GM18868 (cell line): Measurements from ENCODE around the gene ABCF2.

Experiments used
- ATAC-seq: cut with Tn5 transposase; IDR thresholded peaks from one replicate; pipeline ENCODE4 v1.9.1; 2021; ENCODE audit warnings: mild to moderate bottlenecking, moderate library complexity; ENCODE audit not compliant: unreplicated experiment

Gene ABCF2

DNA sequence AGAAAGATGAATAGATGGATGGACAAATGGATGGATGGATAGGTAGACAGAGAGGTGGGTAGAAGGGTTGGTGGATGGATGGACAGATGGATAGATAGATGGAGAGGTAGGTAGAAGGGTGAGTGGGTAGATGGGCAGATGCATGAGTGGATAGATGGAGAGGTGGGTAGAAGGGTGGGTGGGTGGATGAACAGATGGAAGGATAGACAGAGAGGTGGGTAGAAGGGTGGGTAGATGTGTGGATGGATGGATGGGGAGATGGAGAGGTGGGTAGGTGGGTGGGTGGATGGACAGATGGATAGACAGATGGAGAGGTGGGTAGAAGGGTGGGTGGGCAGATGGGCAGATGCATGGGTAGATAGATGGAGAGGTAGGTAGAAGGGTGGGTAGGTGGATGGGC lies 29.1 kb downstream of the ABCF2 start:
- ATAC-seq, result no peak

DNA sequence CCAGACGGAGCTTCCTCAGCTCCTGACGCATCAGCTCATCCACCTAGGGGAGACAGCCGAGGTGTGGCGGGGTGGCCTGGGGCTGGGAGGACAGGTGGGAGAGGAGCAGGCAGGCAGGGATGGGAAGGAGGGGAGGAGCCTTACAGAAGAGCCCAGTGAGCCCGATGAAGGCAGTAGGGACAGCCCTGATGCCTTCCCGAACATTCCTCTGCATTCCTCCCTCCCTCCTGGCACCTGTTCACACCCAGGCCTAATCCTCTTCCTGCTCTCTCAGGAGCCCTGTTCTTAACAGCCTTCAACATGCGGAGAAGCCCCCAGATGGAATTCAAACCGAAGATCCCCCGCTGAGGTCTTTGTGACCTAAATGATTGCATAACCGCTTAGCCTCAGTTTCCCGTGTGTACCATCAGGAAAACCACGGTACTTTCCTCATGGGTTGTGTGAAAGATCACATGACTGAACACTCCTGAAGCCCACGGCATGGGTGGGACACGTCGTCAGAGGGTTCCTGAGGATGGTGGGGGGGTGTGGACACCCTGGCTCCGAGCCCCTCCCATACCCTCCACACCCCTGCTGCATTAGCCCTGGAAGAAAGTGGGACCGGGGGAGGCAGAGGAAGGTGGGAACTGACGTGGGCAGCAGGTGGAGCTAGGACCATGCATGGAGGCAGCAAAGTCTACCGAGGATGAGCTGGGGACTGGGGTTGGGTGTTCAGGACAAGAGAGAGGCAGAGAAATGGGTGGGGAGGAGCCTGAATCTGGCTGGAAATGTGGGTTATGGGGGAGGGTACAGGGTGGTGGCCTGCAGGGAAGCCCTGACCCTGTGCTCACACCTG lies 31.2 kb downstream of the ABCF2 start:
- no peak for ATAC-seq

DNA sequence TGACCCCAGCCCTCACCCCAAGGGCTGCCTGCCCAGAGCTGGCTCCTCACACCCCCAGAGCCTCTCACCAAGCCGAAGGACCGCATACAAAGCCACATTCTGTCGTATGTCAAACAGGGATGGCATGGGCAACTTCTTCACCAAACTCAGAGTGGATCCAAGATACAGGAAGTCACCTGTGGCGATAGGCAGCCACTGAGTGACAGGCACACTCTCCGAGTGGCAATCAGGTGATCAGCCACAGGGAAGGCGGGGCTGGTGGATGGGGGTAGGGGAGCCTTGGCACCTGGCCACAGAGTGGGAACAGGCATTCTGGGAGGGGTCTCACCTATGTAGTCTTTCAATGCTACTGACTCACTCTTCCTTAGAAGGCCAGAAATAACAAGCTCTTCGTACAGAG lies 32.8 kb downstream of the ABCF2 start:
- ATAC-seq, result no peak

DNA sequence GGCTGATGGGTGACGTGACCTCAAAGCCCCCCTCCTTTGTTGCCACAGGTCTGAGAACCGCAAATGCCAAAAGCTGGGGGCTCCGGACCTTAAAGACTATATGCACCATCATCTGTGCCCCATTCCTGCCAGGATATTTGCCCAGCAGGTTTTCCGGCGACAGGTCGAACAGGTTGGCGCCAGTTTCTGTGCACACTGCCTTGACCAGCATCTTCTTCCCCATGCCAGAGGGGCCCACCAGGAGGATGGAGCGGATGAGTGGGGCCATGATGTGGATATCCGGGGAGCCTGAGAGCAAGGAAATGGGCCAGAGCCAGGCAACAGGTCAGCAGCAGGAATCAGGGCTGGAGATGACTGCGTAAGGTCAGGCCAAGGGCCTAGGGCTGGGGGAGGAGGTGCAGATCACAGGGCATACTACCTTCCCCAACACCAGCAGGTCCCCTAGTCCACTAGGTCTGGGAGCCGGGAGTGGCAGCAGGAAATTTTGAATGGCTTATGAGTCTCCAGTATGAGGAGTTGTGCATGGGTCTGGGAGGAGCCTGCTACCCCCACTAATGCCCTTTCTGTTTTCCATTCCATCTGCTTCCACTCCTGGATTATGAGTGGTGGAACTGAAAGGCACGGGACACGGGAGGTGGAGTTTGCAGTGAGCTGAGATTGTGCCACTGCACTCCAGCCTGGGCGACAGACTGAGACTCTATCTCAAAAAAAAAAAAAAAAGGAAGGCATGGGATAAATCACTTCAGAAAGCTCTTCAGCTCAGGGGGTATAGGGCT lies 33.6 kb downstream of the ABCF2 start:
- ATAC-seq, result no peak

DNA sequence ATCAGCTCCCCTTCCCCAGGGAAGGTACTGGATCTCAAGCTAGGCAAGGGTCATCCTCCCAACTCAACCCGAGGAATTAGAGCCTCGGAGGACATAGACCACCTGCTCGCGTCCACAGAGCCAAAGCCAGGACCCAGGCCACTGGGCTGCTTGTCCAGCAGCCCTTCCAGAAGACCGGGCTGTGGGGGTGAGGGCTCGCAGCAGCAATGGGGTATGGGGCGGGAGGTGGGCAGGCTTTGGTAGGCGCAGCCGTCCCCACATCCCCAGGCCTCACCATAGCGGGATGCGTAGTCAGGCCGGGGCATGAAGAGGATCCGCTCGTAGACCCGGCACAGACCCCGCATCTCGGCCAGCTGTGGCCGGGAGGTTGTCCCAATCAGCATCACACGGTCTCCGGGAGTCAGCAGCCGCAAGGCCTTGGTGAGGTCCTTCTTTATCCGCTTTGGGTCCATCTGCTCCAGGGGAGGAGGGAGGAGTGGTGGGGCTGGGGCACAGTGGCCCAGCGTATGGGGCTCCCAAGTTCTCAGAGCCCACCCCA lies 34.9 kb downstream of the ABCF2 start:
- ATAC-seq, result no peak

DNA sequence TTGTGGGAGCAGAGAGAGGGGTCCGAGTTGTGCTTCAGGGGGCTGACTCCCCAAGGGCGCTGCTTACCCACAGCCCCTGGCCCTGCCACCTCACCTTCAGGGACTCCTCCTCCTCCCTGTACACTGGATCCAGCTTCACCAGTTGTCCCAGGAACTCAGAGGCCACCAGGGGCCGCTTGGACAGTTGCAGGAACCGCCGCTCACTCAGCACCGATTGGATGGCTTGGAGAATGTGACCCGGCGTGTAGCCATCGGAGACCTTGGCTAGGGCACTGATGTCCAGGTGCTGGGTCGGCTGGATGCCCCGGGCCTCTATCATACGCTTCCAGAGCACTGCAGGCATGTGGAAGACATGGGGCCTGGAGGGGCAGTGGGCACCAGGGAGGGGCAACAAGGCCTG lies 35.5 kb downstream of the ABCF2 start:
- no peak for ATAC-seq

DNA sequence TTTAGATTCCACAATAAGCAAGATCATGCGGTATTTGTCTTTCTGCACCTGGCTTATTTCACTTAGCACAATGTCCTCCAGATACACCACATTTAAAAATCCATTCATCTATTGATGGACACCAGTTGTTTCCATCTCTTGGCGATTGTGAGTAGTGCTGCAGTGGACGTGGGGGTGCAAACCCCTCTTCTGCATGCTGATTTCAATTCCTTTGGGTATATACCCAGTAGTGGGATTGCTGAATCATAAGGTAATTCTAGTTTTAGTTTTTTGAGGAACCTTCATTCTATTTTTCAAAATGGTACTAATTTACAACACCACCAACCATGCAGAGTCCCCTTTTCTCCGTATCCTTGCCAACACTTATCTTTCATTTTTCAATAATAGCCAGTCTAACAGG lies 38.0 kb downstream of the ABCF2 start:
- ATAC-seq, result no peak

DNA sequence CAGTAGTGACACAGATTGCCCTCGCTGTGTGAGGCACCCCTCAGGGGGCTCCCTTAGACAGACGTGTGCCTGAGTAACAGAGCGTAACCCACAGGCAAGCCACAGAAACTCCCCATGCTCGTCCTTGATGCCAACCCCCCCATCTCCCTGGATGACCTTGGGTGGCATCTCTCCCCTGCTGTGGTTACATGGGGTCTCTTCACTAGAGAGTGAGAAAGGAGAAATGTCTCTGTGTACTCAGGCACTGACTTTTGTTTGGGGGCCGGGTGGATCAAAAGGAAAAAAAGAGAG lies 38.8 kb downstream of the ABCF2 start:
- no peak for ATAC-seq

DNA sequence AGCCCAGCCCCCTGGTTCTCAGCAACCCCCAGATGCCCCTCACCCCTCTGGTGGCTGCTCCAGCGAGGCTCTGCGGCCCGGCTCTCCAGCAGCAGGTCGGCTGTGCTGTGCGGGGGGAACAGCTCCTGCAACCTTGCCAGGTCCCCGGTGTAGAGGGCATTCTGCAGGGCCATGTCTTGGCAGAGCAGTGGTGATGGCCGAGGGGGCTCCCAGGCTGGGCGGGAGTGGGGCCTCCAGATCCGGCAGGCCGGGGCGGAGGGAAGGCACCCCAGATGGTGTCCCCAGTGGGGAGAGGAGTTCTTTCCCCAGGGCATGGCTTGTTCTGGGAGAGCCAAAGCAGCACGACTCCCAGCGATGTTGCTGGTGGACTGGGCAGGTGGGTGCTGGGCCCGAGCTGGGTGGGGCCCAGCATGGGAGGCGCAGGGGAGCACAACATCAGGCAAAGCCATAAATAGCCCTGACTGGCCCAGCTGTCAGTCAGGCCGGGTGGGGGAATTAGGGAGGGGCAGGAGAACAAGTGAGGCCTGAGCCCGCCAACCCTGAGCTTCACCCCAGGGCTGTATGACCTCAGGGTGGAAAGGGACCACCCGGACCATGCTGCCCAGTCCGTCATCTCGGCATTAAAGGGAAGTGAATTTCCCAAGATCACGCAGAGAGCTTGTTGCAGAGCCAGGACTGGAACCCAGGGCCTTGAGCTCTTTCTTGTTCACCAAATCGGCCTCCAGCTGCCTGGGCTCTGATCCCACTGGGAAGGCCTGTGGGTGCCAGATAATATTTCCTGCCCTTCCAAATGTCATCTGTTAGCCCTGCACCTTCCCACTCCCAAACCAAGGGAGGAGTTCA lies 39.4 kb downstream of the ABCF2 start:
- no peak for ATAC-seq

DNA sequence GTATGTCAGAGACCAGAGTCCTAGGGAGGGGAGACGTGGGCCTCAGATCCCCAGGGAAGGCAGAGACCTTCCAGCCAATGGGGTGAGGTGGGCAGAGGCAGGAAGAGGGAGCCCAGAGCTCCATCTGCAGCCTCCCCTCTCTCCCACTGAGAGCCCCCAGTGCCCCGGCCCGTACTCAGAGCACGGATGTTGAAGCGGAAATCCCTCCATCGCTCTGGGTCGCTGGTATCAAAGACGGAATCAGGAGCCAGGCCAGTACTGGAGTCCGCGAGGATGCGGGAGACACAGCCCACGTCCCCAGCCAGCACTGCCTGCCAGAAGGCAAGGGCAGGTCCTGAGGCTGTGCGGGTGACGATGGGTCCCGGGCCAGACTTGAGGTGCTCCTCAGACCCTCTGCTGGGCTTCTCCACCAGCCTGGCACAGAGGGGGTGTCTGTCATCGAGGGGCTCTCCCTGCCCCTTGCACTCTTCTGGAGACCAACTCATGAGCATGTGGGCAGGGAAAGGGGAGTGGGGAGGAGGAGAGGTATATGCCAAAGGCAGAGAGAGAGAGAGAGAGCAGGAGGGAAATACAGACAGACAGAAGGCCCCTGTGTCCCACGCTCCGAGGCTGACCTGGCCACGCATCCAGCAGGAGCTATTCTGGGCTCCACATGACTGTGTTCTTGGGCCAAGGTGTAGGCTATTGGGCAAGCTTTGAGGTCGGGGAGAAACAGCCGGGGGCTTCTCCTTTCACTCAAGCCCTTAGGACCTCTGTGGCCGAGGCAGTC lies 40.2 kb downstream of the ABCF2 start, which contains the start of gene ASB10:
ASB10 (minus strand) TSS at position 611 of the 769 bp plus-strand sequence; CDS start at position 491, 120 bp downstream.
- ATAC-seq, result no peak

DNA sequence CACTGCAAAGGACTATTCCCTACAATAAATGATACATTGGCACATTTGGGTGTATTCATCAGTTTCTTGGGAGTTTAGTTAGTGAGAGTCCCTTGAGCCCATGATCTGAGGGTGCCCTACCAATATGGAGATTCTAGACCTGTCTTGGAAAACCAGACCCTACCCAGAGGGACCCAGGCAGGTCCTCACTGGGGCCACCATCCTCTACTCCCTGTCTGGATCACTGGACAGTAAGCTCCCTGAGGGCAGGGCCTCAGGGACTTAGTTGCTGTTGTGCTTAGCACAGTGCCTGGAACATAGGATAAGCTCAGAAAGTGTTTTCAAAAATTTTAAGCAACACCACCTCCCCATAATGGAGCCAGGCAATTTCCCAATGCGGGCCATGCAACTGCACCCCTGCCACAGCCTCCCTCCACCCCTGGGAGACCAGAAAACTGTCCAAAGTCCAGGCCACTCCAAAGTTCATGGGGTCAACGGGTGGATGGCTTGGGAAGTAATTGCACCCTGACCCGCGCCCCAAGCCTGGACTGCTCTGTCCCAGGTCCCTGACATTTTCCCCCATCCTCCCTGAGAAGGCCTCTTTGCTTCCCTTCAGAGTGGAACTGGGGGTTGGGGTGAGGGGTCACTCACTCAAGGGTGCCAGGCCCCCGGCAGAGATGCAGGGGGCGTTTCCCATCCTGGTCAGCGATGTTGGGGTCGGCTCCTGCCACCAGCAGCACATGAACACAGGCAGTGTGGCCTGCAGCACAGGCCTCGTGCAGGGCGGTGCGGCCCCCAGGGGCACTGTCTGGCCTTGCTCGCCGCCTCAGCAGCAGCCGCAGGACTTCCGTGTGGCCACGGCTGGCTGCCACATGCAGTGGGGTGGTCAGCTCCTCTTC lies 41.0 kb downstream of the ABCF2 start:
- ATAC-seq, result no peak

DNA sequence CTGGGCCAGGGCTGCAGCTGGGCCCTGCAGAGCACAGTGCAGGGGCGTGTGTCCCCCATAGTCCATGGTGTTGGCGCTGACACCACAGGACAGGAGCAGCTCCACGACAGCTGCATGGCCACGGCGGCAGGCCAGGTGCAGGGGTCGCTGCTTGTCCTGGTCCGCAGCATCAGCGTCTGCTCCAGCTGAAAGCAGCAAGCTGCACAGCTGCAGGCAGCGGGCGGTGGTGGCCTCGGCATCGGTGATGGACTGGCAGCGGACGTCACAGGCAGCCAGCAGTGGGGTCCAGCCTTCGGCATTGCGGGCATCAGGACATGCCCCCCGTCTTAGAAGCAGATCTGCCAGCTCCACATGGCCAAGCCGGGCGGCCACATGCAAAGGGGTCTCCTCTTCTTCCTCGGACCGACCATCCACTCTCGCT lies 46.0 kb downstream of the ABCF2 start:
- no peak for ATAC-seq

DNA sequence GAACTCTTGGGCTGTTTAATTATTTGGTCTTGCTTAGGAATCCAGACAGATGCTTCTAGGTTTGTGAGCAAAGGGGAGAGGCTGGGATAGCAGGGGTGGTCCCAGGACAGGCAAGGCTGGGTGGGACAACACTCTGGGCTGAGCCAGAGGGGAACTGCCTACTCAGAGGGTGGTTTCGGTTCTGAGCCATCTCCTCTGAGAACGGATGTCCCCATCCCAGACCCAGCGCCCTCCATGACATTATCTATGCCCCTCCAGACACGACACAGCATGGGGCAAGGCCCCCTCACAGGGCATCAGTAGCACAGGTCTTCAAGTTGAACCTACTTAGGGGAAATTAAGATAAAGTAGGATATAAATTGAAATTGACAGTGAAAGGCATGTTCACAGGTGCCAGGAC lies 47.1 kb downstream of the ABCF2 start:
- no peak for ATAC-seq

DNA sequence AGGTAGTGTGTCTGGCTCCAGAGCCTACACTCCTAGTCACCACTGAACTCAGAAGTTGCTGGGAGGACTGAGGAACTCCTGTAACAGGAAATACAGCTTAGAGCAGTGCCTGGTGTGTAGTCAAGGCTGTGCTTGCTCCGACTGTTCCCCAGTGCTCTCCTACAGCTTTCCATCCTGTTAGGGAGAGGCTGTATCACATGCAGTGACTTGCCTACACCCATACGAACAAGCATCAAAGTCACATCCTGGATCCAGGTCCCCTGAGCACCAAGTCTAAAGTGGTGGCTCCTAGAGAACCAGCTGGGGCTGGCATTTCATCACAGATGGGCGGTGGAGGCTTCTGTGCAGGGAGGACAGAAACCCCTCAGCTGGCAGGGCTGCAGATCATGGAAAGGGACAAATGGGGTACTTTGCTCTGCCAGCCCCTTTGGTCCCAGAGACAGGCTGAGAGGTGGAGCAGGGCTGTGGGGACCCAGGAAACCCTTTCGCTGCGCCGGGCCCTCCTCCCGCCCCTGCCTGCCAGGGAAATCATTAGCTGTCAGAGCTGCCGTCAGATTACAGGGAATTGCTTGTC lies 47.6 kb downstream of the ABCF2 start:
- no peak for ATAC-seq

DNA sequence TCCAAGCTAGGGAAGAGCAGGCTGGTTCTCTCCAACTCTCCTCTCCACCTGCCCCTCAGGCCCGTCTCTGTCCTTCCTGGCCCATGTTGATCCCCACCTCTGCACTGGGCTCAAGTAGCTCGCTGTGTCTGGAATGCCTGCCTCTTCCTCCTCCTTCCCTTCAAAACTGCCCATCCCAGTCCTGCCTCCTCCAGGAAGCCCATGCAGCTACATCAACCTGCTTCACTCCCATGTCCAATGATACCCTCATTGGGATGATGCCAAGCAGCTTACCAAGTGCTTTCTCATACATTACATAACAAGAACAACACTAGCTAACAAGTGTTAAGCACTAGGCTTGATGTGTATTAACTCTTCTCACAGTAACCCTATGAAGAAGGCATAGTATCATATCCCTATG lies 48.2 kb downstream of the ABCF2 start:
- no peak for ATAC-seq

DNA sequence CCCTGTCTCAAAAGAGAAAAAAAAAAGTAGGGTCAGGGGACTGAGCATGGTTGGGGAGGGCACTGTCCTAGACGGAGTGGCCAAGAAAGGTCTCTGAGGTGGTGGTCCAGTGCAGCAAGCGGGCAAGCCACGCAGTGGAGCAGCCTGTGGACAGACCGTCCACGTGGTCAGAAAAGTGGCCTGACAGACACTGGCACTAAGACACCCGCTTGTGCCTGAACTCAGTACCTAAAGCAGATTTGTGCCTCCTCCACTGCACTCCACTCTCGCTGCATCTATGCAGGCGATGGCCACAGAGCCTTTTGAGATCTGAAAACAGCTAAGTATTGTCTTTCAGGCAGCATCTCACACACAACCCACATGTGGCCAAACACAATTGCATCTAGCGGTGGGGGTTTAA lies 48.8 kb downstream of the ABCF2 start:
- ATAC-seq, result no peak

DNA sequence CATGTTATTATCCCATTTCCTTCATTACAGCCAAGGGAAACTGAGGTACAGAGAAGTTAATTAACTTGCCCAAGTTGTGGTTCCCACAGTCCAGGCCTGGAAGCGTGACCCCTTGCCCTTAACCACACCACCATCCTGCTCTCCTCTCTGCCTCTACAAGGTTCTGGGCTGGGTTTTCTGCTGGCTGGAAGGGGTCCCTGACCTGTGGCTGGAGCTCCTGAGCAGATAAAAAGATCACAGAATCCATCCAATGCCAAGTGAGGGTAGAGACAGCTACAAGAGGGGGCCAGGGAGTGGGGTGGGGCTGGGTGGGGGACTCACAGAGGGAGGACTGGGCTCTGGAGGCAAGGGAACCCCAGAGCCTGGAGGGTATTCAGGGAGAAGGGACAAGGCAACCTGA lies 49.7 kb downstream of the ABCF2 start:
- ATAC-seq, result no peak

DNA sequence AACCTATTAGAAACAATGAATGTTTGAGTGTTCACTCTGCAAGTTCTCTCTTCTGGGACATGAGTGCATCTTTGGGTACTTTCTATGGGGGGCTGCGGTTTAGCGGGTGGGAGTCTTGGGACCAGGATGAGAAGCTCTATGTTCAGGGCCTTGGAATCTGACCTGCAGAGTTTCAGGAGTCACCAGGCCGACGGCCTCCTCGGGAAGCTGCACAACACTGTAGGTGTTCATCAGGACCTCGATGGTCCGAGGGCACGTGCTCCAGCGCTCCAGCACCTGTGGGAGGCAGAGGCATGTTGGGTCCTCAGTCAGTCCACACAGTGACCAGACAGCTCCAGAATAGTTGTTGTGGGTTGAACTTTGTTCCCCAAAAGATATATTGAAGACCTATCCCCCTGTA lies 50.6 kb downstream of the ABCF2 start:
- ATAC-seq, result no peak

DNA sequence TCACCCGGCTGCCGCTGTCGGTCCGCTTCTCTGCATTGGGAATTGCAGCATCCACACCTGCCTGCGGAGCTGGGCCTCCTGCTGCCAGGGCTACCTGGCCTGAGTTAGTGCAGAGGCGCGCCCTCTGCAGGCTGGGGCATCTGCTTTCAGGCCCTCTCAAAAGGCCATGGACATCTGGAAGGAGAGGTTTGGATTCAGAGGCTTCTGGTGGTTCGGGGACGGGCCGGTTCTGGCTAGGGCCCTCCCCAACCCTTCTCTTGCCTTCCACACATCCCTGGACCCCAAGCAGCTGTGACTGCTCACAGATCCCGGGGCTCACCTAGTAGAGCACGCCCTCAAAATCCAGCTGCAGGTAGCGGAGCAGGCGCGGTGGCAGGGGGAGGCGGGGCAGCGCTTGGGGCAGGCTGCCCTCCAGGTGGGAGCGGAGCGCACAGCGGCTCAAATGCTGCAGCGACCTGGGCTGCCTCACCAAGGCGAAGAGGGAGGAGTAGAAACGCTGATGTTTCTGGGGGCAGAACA lies 51.2 kb downstream of the ABCF2 start:
- no peak for ATAC-seq
